ENCODE measurements around the gene SGSM2. TPM values are rescaled to one million over a fixed set of nuclear protein-coding genes. Genes with fewer than 3 reads are reported as not detected.

Gene SGSM2
- total and polyA plus RNA-seq, 2 of the 13 experiments (the other 11 are each of a cell fraction or from before 2014, with no cell fraction given) = 30.4 to 51.3 TPM

GRCh38 chr17:2396568-2397246 is 59.4 kb downstream of the SGSM2 start (continued):
- TF ChIP-seq HNRNPL (IDR thresholded peaks at IDR 0.05; ENCODE audit: low read depth, low read length) (no peak), EEA1 (CRISPR knock-in tag; IDR thresholded peaks at IDR 0.05; ENCODE audit: borderline replicate concordance) (no peak), ZNF124 (CRISPR knock-in tag; IDR thresholded peaks at IDR 0.05) (no peak), CREB1 (IDR thresholded peaks at IDR 0.05) (no peak), CREB1 (CRISPR knock-in tag; IDR thresholded peaks at IDR 0.05) (peak; percentile 68), KDM3A (CRISPR knock-in tag; IDR thresholded peaks at IDR 0.05; ENCODE audit: low read depth) (no peak), PPARG (CRISPR knock-in tag; conservative IDR thresholded peaks at IDR 0.05) (no peak), MEF2D (CRISPR knock-in tag; IDR thresholded peaks at IDR 0.05) (no peak), FOSL2 (CRISPR knock-in tag; IDR thresholded peaks at IDR 0.05) (peak; percentile 19; the same call in 1 of the 2 replicates), MZF1 (CRISPR knock-in tag; IDR thresholded peaks at IDR 0.05; ENCODE audit: borderline replicate concordance) (no peak), XRCC5 (optimal IDR thresholded peaks at IDR 0.05; ENCODE audit: low read length) (peak; percentile 41), ZFP36L1 (CRISPR knock-in tag; IDR thresholded peaks at IDR 0.05) (no peak), RFXAP (CRISPR knock-in tag; IDR thresholded peaks at IDR 0.05; ENCODE audit: borderline replicate concordance) (peak; percentile 80; the same call in 1 of the 2 replicates), SCMH1 (CRISPR knock-in tag; IDR thresholded peaks at IDR 0.05; ENCODE audit: borderline replicate concordance) (no peak), GLI4 (CRISPR knock-in tag; IDR thresholded peaks at IDR 0.05; ENCODE audit: borderline replicate concordance) (no peak), HHEX (CRISPR knock-in tag; IDR thresholded peaks at IDR 0.05) (no peak), RORA (CRISPR knock-in tag; IDR thresholded peaks at IDR 0.05) (no peak), ZFP91 (CRISPR knock-in tag; IDR thresholded peaks at IDR 0.05; ENCODE audit: borderline replicate concordance) (peak; percentile 74)
- TF ChIP-seq, protein P1, sequence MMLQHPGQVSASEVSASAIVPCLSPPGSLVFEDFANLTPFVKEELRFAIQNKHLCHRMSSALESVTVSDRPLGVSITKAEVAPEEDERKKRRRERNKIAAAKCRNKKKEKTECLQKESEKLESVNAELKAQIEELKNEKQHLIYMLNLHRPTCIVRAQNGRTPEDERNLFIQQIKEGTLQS (CRISPR knock-in tag; IDR thresholded peaks at IDR 0.05) = no peak
- TF ChIP-seq, protein P2, sequence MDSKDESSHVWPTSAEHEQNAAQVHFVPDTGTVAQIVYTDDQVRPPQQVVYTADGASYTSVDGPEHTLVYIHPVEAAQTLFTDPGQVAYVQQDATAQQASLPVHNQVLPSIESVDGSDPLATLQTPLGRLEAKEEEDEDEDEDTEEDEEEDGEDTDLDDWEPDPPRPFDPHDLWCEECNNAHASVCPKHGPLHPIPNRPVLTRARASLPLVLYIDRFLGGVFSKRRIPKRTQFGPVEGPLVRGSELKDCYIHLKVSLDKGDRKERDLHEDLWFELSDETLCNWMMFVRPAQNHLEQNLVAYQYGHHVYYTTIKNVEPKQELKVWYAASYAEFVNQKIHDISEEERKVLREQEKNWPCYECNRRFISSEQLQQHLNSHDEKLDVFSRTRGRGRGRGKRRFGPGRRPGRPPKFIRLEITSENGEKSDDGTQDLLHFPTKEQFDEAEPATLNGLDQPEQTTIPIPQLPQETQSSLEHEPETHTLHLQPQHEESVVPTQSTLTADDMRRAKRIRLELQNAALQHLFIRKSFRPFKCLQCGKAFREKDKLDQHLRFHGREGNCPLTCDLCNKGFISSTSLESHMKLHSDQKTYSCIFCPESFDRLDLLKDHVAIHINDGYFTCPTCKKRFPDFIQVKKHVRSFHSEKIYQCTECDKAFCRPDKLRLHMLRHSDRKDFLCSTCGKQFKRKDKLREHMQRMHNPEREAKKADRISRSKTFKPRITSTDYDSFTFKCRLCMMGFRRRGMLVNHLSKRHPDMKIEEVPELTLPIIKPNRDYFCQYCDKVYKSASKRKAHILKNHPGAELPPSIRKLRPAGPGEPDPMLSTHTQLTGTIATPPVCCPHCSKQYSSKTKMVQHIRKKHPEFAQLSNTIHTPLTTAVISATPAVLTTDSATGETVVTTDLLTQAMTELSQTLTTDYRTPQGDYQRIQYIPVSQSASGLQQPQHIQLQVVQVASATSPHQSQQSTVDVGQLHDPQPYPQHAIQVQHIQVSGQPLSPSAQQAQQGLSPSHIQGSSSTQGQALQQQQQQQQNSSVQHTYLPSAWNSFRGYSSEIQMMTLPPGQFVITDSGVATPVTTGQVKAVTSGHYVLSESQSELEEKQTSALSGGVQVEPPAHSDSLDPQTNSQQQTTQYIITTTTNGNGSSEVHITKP (CRISPR knock-in tag; IDR thresholded peaks at IDR 0.05; ENCODE audit: low read depth) = peak; percentile 53; the same call in 1 of the 2 replicates
- TF ChIP-seq, protein P3, sequence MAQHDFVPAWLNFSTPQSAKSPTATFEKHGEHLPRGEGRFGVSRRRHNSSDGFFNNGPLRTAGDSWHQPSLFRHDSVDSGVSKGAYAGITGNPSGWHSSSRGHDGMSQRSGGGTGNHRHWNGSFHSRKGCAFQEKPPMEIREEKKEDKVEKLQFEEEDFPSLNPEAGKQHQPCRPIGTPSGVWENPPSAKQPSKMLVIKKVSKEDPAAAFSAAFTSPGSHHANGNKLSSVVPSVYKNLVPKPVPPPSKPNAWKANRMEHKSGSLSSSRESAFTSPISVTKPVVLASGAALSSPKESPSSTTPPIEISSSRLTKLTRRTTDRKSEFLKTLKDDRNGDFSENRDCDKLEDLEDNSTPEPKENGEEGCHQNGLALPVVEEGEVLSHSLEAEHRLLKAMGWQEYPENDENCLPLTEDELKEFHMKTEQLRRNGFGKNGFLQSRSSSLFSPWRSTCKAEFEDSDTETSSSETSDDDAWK (CRISPR knock-in tag; IDR thresholded peaks at IDR 0.05) = no peak

Measured in HepG2 (cell line).